ENCODE results near the gene RIPOR1.

Gene RIPOR1

GRCh38 chr16:67555795-67556212, 27.2 kb downstream of the RIPOR1 start:
- no peak for DNase-seq (ENCODE audit: low spot score)
- TF ChIP-seq, protein P1, sequence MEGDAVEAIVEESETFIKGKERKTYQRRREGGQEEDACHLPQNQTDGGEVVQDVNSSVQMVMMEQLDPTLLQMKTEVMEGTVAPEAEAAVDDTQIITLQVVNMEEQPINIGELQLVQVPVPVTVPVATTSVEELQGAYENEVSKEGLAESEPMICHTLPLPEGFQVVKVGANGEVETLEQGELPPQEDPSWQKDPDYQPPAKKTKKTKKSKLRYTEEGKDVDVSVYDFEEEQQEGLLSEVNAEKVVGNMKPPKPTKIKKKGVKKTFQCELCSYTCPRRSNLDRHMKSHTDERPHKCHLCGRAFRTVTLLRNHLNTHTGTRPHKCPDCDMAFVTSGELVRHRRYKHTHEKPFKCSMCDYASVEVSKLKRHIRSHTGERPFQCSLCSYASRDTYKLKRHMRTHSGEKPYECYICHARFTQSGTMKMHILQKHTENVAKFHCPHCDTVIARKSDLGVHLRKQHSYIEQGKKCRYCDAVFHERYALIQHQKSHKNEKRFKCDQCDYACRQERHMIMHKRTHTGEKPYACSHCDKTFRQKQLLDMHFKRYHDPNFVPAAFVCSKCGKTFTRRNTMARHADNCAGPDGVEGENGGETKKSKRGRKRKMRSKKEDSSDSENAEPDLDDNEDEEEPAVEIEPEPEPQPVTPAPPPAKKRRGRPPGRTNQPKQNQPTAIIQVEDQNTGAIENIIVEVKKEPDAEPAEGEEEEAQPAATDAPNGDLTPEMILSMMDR (IDR thresholded peaks at IDR 0.05; ENCODE audit: extremely low read depth, insufficient read depth, missing control alignments) = no peak
- in situ Hi-C loops (cut with MboI; ENCODE audit: low pct_unique_long_range_greater_than_20kb, low sequenced_read_pairs, unreplicated experiment) = no loop called here

DNA sequence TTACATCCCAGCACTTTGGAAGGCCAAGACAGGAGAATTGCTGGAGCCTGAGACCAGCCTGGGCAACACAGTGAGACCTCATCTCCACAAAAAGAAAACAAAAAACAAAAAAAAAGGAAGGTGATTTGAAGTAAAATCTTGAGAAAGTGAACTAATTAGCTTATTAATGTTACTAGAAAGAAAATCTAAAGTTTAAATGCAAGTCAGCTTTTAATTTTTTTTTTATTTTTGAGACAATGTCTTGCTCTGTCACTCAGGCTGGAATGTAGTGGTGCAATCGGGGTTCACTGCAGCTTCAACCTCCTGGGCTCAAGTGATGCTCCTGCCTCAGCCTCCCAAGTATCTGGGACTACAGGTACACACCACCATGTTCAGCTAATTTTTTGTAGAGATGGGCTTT, 30.2 kb downstream of the RIPOR1 start:
- in situ Hi-C loops (cut with MboI; ENCODE audit: low pct_unique_long_range_greater_than_20kb, low sequenced_read_pairs, unreplicated experiment) = no loop called here
- no peak for DNase-seq (ENCODE audit: low spot score)
- TF ChIP-seq, protein P1 (IDR thresholded peaks at IDR 0.05; ENCODE audit: extremely low read depth, insufficient read depth, missing control alignments) = no peak

GRCh38 chr16:67560827-67561342, 32.3 kb downstream of the RIPOR1 start:
- in situ Hi-C loops (cut with MboI; ENCODE audit: low pct_unique_long_range_greater_than_20kb, low sequenced_read_pairs, unreplicated experiment) = no loop called here
- DNase-seq (ENCODE audit: low spot score) = no peak
- TF ChIP-seq, protein P1 (IDR thresholded peaks at IDR 0.05; ENCODE audit: extremely low read depth, insufficient read depth, missing control alignments) = no peak

DNA sequence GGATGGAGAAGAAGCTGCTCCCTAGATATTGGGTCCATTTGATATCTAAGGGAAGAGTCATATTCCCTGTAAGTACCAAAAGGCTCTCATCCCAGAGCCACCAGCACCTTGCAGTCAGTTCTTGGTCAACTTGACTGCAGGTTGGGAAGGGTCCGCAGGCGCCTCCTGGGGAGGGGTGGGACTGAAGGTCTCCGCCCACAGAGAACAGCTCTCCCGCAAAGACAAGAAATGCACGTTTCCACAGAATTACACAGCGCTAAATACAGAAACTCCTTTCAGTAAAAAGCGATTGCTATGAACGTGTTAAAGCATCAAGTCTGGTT, 32.8 kb downstream of the RIPOR1 start:
- TF ChIP-seq, protein P1 (IDR thresholded peaks at IDR 0.05; ENCODE audit: extremely low read depth, insufficient read depth, missing control alignments) = no peak
- no peak for DNase-seq (ENCODE audit: low spot score)
- in situ Hi-C loops (cut with MboI; ENCODE audit: low pct_unique_long_range_greater_than_20kb, low sequenced_read_pairs, unreplicated experiment) = no loop called here

- peak; percentile 96 for DNase-seq (ENCODE audit: low spot score)
These were observed 33.3 kb downstream of the RIPOR1 start for GRCh38 chr16:67561824-67562525.

GRCh38 chr16:67562526-67562917, 33.9 kb downstream of the RIPOR1 start, which contains the start of gene CTCF:
TSS of gene CTCF (plus strand) at chr16:67562526. CDS start at chr16:67610833, 48,307 bp downstream.
- DNase-seq (ENCODE audit: low spot score) = peak; percentile 86
- in situ Hi-C loops (cut with MboI; ENCODE audit: low pct_unique_long_range_greater_than_20kb, low sequenced_read_pairs, unreplicated experiment) = no loop called here
- TF ChIP-seq, protein P1 (IDR thresholded peaks at IDR 0.05; ENCODE audit: extremely low read depth, insufficient read depth, missing control alignments) = peak; percentile 69

More at GRCh38 chr16:67561824-67562525, 33.3 kb downstream of the RIPOR1 start:
- in situ Hi-C loops (cut with MboI; ENCODE audit: low pct_unique_long_range_greater_than_20kb, low sequenced_read_pairs, unreplicated experiment) = no loop called here
- TF ChIP-seq, protein P1 (IDR thresholded peaks at IDR 0.05; ENCODE audit: extremely low read depth, insufficient read depth, missing control alignments) = no peak

Data from GM13977 (cell line).